HepG2 (cell line): ENCODE measurements around the gene CSTF1. TPM values are rescaled to one million over a fixed set of nuclear protein-coding genes. Genes with fewer than 3 reads are reported as not detected.

Experiments
- BHLHE40 ChIP-seq: IDR thresholded peaks from 2 replicates; pipeline ENCODE4 v1.6.1; 2011; ENCODE audit warnings: low read length, improper control_type of control experiment
- FOXM1 ChIP-seq: sonication (generic); formaldehyde crosslinking; IDR thresholded peaks from 2 replicates; pipeline ENCODE4 v1.5.0; 2020; ENCODE audit warnings: missing genetic modification reagents
- GMEB1 ChIP-seq: sonication (generic); formaldehyde crosslinking; IDR thresholded peaks from 2 replicates; pipeline ENCODE4 v1.5.1; 2020; ENCODE audit warnings: missing genetic modification reagents, mild to moderate bottlenecking, borderline replicate concordance
- HINFP ChIP-seq: sonication (generic); formaldehyde crosslinking; IDR thresholded peaks from 2 replicates; pipeline ENCODE4 v1.4.0; 2020; ENCODE audit warnings: low read depth, mild to moderate bottlenecking, missing genetic modification reagents
- HMGA1 ChIP-seq: sonication (generic); formaldehyde crosslinking; conservative IDR thresholded peaks from 2 replicates; pipeline ENCODE4 v1.4.0; 2020; ENCODE audit warnings: missing genetic modification reagents
- JUNB ChIP-seq: sonication (generic); formaldehyde crosslinking; IDR thresholded peaks from 2 replicates; pipeline ENCODE4 v1.8.0; 2022; ENCODE audit warnings: missing genetic modification reagents, mild to moderate bottlenecking, borderline replicate concordance
- KLF15 ChIP-seq: sonication (generic); formaldehyde crosslinking; IDR thresholded peaks from 2 replicates; pipeline ENCODE4 v1.8.1; 2023; ENCODE audit warnings: borderline replicate concordance, mild to moderate bottlenecking, inconsistent platforms, missing genetic modification reagents, mixed read lengths
- MLLT10 ChIP-seq: sonication (generic); formaldehyde crosslinking; IDR thresholded peaks from 2 replicates; pipeline ENCODE4 v1.4.0; 2020; ENCODE audit warnings: missing genetic modification reagents
- NR1H2 ChIP-seq: sonication (generic); formaldehyde crosslinking; IDR thresholded peaks from 2 replicates; pipeline ENCODE4 v1.8.1; 2022; ENCODE audit warnings: low read depth, missing genetic modification reagents, borderline replicate concordance
- SOX6 ChIP-seq, 2 experiments: fragments of 450-650 bp in 1 of 2; sonication (generic) in 1 of 2; formaldehyde crosslinking in 1 of 2; IDR thresholded peaks; 2 replicates each; pipeline versions ENCODE4 v1.4.0 to v1.6.1; 2017 to 2020; ENCODE audit warnings: antibody characterized with exemption in 1 of 2, mild to moderate bottlenecking in 1 of 2, missing genetic modification reagents in 1 of 2
- TAF15 ChIP-seq: fragments of 200-400 bp; formaldehyde crosslinking; IDR thresholded peaks from one replicate; pipeline ENCODE4 v1.6.1; 2018; ENCODE audit warnings: mild to moderate bottlenecking, low read depth, low read length; ENCODE audit not compliant: poor library complexity, severe bottlenecking
- TCF7L2 ChIP-seq: IDR thresholded peaks from 2 replicates; pipeline ENCODE4 v1.6.1; 2011; ENCODE audit warnings: mild to moderate bottlenecking, low read depth, low read length, moderate library complexity
- ZFP62 ChIP-seq: sonication (generic); formaldehyde crosslinking; IDR thresholded peaks from 2 replicates; pipeline ENCODE4 v1.4.0; 2020; ENCODE audit warnings: missing genetic modification reagents
- ZNF577 ChIP-seq: sonication (generic); formaldehyde crosslinking; IDR thresholded peaks from 2 replicates; pipeline ENCODE4 v1.4.0; 2020; ENCODE audit warnings: mild to moderate bottlenecking, low read depth, missing genetic modification reagents, borderline replicate concordance
- polyA plus RNA-seq, 8 experiments: library from polyadenylated mRNA; depleted of rRNA in 3 of 8; stranded (reverse) in 7 of 8; unstranded in 1 of 8; fragments of >200 nt; fragmentation: Illumina TruSeq in 4 of 8; extraction: Trizol in 4 of 8; gene quantifications; 2 replicates each; pipeline versions ENCODE4 v1.2.1 to v1.2.3, GENCODE V29; 2011 to 2016; ENCODE audit warnings: low read depth in 4 of 8, missing spikeins in 1 of 8, mixed read lengths in 1 of 8; ENCODE audit not compliant: insufficient read depth in 1 of 8
- total RNA-seq, 5 experiments: library from RNA; depleted of rRNA; stranded (reverse); fragments of >200 nt; fragmentation: Illumina TruSeq; extraction: Trizol; gene quantifications; 2 replicates each; pipeline ENCODE4 v1.2.3, GENCODE V29; 2016; ENCODE audit warnings: low read depth in 1 of 5
- TF ChIP-seq, protein P1 (sequence below): sonication (generic); formaldehyde crosslinking; IDR thresholded peaks from 2 replicates; pipeline ENCODE4 v1.5.0; 2020; ENCODE audit warnings: mild to moderate bottlenecking, missing genetic modification reagents, borderline replicate concordance

The CSTF1 gene
- total and polyA plus RNA-seq, 2 of the 13 experiments (the other 11 are each of a cell fraction or from before 2014, with no cell fraction given), result 70.9 to 100 TPM

- TF ChIP-seq HINFP (CRISPR knock-in tag) (peak; percentile 99), JUNB (CRISPR knock-in tag) (peak; percentile 82), BHLHE40 (peak; percentile 98), TAF15 (peak; percentile 67), MLLT10 (0 out of 2 replicates have a peak, but pooled peaks have one; percentile 35), ZFP62 (CRISPR knock-in tag) (peak; percentile 95), TCF7L2 (no peak), ZNF577 (CRISPR knock-in tag) (no peak), KLF15 (CRISPR knock-in tag) (peak; percentile 84), GMEB1 (CRISPR knock-in tag) (peak; percentile 100), SOX6 (IDR thresholded peaks at IDR 0.05) (no peak), SOX6 (CRISPR knock-in tag; IDR thresholded peaks at IDR 0.05) (peak; percentile 93), FOXM1 (CRISPR knock-in tag) (peak; percentile 85; the same call in 1 of the 2 replicates), NR1H2 (CRISPR knock-in tag) (peak; percentile 81; the same call in 1 of the 2 replicates), HMGA1 (CRISPR knock-in tag) (no peak)
- TF ChIP-seq, protein P1, sequence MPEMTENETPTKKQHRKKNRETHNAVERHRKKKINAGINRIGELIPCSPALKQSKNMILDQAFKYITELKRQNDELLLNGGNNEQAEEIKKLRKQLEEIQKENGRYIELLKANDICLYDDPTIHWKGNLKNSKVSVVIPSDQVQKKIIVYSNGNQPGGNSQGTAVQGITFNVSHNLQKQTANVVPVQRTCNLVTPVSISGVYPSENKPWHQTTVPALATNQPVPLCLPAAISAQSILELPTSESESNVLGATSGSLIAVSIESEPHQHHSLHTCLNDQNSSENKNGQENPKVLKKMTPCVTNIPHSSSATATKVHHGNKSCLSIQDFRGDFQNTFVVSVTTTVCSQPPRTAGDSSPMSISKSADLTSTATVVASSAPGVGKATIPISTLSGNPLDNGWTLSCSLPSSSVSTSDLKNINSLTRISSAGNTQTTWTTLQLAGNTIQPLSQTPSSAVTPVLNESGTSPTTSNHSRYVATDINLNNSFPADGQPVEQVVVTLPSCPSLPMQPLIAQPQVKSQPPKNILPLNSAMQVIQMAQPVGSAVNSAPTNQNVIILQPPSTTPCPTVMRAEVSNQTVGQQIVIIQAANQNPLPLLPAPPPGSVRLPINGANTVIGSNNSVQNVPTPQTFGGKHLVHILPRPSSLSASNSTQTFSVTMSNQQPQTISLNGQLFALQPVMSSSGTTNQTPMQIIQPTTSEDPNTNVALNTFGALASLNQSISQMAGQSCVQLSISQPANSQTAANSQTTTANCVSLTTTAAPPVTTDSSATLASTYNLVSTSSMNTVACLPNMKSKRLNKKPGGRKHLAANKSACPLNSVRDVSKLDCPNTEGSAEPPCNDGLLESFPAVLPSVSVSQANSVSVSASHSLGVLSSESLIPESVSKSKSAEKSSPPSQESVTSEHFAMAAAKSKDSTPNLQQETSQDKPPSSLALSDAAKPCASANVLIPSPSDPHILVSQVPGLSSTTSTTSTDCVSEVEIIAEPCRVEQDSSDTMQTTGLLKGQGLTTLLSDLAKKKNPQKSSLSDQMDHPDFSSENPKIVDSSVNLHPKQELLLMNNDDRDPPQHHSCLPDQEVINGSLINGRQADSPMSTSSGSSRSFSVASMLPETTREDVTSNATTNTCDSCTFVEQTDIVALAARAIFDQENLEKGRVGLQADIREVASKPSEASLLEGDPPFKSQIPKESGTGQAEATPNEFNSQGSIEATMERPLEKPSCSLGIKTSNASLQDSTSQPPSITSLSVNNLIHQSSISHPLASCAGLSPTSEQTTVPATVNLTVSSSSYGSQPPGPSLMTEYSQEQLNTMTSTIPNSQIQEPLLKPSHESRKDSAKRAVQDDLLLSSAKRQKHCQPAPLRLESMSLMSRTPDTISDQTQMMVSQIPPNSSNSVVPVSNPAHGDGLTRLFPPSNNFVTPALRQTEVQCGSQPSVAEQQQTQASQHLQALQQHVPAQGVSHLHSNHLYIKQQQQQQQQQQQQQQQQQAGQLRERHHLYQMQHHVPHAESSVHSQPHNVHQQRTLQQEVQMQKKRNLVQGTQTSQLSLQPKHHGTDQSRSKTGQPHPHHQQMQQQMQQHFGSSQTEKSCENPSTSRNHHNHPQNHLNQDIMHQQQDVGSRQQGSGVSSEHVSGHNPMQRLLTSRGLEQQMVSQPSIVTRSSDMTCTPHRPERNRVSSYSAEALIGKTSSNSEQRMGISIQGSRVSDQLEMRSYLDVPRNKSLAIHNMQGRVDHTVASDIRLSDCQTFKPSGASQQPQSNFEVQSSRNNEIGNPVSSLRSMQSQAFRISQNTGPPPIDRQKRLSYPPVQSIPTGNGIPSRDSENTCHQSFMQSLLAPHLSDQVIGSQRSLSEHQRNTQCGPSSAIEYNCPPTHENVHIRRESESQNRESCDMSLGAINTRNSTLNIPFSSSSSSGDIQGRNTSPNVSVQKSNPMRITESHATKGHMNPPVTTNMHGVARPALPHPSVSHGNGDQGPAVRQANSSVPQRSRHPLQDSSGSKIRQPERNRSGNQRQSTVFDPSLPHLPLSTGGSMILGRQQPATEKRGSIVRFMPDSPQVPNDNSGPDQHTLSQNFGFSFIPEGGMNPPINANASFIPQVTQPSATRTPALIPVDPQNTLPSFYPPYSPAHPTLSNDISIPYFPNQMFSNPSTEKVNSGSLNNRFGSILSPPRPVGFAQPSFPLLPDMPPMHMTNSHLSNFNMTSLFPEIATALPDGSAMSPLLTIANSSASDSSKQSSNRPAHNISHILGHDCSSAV (CRISPR knock-in tag), result 0 out of 2 replicates have a peak, but pooled peaks have one; percentile 46
Observed at GRCh38 chr20:56392132-56392880, at the start of gene CSTF1, which contains the start of gene AURKA (continued).
